ENCODE data around the gene SH3BGRL.

Gene SH3BGRL

GRCh38 chrX:81257817-81258216 lies 55.9 kb downstream of the SH3BGRL start:
- no peak for DNase-seq (ENCODE audit: low read depth)
- no peak overlapping the region for H3K4me3 ChIP-seq (ENCODE audit: low read length)
- TF ChIP-seq CTCF (conservative IDR thresholded peaks at IDR 0.05; ENCODE audit: low read length), result no peak

GRCh38 chrX:81259020-81259713 lies 57.3 kb downstream of the SH3BGRL start:
- DNase-seq (ENCODE audit: low read depth), result peak; percentile 31
- no peak overlapping the region for H3K4me3 ChIP-seq (ENCODE audit: low read length)
- TF ChIP-seq CTCF (conservative IDR thresholded peaks at IDR 0.05; ENCODE audit: low read length), result no peak

GRCh38 chrX:81259714-81260395 lies 58.0 kb downstream of the SH3BGRL start:
- no peak overlapping the region for H3K4me3 ChIP-seq (ENCODE audit: low read length)
- TF ChIP-seq CTCF (conservative IDR thresholded peaks at IDR 0.05; ENCODE audit: low read length), result no peak
- peak; percentile 29 for DNase-seq (ENCODE audit: low read depth)

GRCh38 chrX:81261576-81261975 lies 59.7 kb downstream of the SH3BGRL start:
- peak; percentile 45 for DNase-seq (ENCODE audit: low read depth)
- H3K4me3 ChIP-seq (ENCODE audit: low read length), result no peak overlapping the region
- TF ChIP-seq CTCF (conservative IDR thresholded peaks at IDR 0.05; ENCODE audit: low read length), result no peak

DNA sequence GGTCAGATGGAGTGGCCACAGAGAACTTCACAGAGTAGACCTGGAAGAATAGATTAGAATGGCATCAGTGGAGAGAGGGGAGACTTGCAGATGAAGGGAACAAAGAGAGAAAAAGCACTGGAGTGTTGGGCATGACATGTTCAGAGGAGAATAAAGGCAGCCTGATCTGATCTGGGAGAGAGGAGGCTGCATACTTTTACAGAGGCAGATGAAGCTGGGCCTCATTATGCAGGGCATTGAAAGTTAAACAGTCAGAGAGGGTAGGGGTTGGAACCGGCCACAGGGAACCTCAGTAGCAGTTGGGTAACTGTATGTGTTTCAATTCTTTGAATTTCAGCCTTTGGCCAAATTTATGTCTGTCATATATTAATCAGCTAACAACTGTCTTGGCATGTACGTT lies 61.2 kb downstream of the SH3BGRL start:
- DNase-seq (ENCODE audit: low read depth), result no peak
- no peak for TF ChIP-seq CTCF (conservative IDR thresholded peaks at IDR 0.05; ENCODE audit: low read length)
- H3K4me3 ChIP-seq (ENCODE audit: low read length), result no peak overlapping the region

DNA sequence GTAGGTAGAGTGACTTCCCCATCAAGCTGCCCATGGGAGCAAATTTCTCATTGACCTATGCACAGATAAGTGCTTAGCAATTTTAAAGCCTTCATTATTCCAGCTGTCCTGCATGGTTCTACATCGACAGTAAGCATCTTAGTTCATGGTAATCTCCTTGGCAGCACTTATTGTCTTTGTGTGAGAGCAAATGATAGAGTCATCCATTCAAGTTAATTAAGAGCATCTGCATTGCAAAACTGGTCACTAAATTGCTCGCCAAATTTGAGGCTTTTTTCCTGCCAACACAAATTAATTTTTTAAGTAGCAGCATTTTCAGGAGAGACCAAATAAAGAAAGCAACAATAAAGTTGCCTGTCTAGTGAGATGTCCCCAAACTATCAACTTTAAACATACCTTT lies 76.7 kb downstream of the SH3BGRL start:
- peak; percentile 22 for DNase-seq (ENCODE audit: low read depth)
- TF ChIP-seq CTCF (conservative IDR thresholded peaks at IDR 0.05; ENCODE audit: low read length), result no peak
- H3K4me3 ChIP-seq (ENCODE audit: low read length), result no peak overlapping the region

GRCh38 chrX:81280148-81280547 lies 78.2 kb downstream of the SH3BGRL start:
- TF ChIP-seq CTCF (conservative IDR thresholded peaks at IDR 0.05; ENCODE audit: low read length), result no peak
- DNase-seq (ENCODE audit: low read depth), result no peak
- H3K4me3 ChIP-seq (ENCODE audit: low read length), result no peak overlapping the region
